ENCODE data around the gene ZDHHC16.
A peak's percentile ranks its signal among the peaks of the same experiment; 100 is the strongest.
"Not testable (repeated sequence)": the region's sequence is repeated elsewhere in the genome, so short reads cannot be mapped to it uniquely, and the experiment has no call there.

The ZDHHC16 gene

DNA sequence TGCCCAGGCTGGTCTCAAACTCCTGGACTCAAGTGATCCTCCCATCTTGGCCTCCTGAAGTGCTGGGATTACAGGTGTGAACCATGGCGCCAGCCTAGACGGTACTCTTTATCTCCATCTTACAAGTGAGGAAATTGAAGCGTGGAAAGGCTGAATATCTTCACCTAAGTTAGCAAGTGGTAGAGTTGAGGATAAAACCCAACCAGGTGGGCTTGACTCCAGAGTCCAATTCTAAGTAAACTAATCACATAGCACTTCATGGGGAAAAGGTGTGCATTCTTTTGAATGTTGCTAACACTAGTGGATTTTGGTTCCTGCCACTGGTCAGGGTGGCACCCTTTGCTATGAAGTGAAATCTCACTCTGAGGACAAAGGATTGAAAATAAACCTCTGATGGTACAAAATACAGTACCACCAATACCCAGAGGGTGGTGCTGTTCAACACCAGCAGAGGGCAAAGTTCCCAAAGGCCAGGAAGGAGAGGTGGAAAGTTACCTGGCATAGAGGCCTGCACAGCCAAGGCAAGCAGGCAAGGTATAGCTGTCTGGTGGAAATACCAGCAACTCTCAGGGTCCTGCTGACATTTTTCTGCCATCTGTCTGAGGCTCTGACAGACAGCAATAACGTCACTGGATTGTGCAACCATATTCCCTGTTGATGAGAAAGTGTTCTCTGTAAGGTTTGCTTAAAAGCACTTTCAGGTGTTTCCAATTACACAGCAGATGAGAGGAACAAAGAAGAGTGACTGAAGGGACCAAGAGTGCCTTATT is 17.6 kb downstream of the ZDHHC16 start:
- TF ChIP-seq ZFX (IDR thresholded peaks at IDR 0.05; ENCODE audit: borderline replicate concordance) = no peak
- TF ChIP-seq, protein P1, sequence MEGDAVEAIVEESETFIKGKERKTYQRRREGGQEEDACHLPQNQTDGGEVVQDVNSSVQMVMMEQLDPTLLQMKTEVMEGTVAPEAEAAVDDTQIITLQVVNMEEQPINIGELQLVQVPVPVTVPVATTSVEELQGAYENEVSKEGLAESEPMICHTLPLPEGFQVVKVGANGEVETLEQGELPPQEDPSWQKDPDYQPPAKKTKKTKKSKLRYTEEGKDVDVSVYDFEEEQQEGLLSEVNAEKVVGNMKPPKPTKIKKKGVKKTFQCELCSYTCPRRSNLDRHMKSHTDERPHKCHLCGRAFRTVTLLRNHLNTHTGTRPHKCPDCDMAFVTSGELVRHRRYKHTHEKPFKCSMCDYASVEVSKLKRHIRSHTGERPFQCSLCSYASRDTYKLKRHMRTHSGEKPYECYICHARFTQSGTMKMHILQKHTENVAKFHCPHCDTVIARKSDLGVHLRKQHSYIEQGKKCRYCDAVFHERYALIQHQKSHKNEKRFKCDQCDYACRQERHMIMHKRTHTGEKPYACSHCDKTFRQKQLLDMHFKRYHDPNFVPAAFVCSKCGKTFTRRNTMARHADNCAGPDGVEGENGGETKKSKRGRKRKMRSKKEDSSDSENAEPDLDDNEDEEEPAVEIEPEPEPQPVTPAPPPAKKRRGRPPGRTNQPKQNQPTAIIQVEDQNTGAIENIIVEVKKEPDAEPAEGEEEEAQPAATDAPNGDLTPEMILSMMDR (IDR thresholded peaks at IDR 0.05) = peak; percentile 91
- peak overlapping the region; percentile 43; the same call in 1 of the 2 replicates for H3K27ac ChIP-seq

DNA sequence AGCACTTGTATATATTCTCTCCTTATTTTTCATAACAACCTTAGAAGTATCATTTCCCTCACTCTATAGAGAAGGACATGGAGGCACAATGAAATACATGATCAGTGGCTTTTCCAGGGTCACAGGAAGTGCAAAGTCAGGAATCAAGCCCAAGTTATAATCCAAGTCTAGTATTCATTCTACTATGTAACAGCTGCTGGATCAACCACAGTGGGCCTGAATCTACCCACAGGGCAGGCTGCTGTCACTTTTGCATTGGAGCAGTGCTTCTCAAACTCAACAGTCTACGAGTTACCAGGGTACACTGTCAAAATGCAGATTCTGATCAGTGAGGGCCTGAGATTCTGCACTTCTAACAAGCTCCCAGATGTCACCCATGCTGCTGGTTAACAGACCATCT is 18.3 kb downstream of the ZDHHC16 start:
- TF ChIP-seq, protein P1 (IDR thresholded peaks at IDR 0.05) = no peak
- no peak for TF ChIP-seq ZFX (IDR thresholded peaks at IDR 0.05; ENCODE audit: borderline replicate concordance)
- peak overlapping the region; percentile 43; the same call in 1 of the 2 replicates for H3K27ac ChIP-seq

DNA sequence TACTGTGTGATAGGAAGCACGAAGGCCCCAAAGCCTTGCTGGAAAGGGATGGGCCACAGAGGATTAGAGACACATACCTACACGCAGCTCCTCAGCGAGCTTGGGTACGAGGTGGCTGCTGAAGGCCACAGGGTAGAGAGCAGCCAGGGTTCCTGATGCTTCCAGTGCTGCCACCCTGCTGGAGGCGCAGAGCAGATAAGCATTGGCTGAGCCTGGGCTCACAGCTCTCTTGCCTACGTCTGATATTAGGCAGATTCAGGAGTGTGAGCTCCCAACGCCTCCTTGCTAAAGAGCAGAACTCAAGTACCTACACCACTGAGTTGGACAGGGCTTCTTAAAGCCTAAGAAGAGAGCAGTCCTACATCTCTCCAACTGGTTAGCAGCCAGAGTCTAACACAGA is 20.0 kb downstream of the ZDHHC16 start:
- no peak overlapping the region for H3K27ac ChIP-seq
- TF ChIP-seq, protein P1 (IDR thresholded peaks at IDR 0.05) = no peak
- no peak for TF ChIP-seq ZFX (IDR thresholded peaks at IDR 0.05; ENCODE audit: borderline replicate concordance)

DNA sequence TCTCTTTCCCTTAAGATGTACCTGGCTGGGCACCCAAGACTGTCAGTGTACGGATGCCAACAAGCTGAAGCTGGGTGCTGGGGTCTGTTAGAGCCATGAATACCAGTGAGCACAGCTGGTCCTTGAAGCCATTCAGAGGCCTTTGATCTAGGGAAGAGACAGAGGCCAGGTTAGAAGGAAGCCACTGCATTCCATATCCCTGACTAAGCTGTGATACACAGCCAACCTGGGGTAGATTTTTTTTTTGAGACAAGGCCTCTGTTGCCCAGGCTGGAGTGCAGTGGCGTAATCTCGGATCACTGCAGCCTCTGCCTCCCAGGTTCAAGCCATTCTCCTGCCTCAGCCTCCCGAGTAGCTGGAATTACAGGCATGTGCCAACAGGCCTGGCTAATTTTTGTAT is 20.8 kb downstream of the ZDHHC16 start:
- TF ChIP-seq, protein P1 (IDR thresholded peaks at IDR 0.05) = no peak
- TF ChIP-seq ZFX (IDR thresholded peaks at IDR 0.05; ENCODE audit: borderline replicate concordance) = no peak
- H3K27ac ChIP-seq = no peak overlapping the region

DNA sequence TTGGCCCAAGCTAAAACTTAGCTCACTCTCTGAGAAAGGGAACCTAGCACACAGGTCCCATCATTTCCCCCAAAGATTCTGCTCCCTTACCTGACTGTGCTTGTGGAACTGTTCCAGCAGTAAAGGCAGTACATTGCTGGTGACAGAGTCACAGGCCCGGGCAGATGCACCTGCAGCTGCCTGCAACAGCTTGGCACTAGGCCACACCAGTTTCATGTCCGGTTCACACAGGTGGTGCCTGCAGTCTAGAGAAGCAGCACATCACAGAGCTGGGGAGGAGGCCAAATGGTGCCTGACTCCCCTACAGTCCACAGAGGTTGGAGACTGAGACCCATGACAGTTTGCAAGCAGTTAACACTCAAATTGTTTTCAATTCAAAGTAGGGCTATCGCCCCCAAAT is 22.2 kb downstream of the ZDHHC16 start:
- no peak for TF ChIP-seq ZFX (IDR thresholded peaks at IDR 0.05; ENCODE audit: borderline replicate concordance)
- TF ChIP-seq, protein P1 (IDR thresholded peaks at IDR 0.05) = no peak
- H3K27ac ChIP-seq = no peak overlapping the region

DNA sequence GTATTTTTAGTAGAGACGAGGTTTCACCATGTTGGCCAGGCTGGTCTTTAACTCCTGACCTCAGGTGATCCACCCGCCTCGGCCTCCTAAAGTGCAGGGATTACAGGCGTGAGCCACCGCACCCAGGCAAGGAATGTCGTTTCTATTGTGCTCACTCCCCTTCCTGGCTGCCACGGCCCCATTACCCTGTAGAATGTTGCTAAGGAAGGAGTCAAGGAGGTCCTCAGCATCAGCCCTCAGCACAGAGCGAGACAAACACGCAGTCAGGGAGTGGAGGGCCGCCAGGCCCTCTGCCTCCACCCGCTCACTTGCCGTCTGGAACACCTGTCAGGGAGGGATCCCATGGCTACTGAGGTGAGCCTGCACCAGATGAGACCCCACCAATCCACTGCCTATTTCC is 22.8 kb downstream of the ZDHHC16 start:
- H3K27ac ChIP-seq = not testable (repeated sequence)

DNA sequence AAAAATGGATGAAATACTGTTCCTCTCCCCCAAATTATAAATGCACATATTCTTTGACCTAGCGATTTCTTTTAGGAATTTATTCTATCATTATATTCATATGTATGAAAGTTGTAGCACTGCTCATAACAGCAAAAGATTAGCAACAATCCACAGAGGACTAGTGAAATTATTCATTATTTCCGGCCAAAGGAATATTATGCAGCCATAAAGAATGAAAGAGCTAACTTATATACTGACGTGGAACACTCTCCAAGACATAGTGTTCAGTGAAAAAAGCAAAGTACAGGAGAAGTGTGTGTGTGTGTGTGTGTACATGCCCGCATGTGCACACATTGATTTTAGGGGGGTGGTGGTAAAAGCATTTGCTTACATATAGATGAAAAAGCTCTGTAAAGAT is 28.9 kb downstream of the ZDHHC16 start:
- no peak overlapping the region for H3K27ac ChIP-seq
- TF ChIP-seq, protein P1 (IDR thresholded peaks at IDR 0.05) = no peak
- TF ChIP-seq ZFX (IDR thresholded peaks at IDR 0.05; ENCODE audit: borderline replicate concordance) = no peak
